Esophagus squamous epithelium (tissue), 5 donors: ENCODE measurements around the gene TRAPPC11. TPM values are rescaled to one million over a fixed set of nuclear protein-coding genes. Genes with fewer than 3 reads are reported as not detected.

Source experiments
- DNase-seq: peaks from one replicate; lab custom pipeline; 2025; lab: John Stamatoyannopoulos, UW
- H3K27ac ChIP-seq, 4 donors: fragments of 200-600 bp; sonication (generic); one replicate each; pipeline ENCODE4 v1.5.1; 2016 to 2019; ENCODE audit warnings: mild to moderate bottlenecking in 1 of 4
- H3K27me3 ChIP-seq, 4 donors: fragments of 200-600 bp; sonication (generic); 1 replicate in 3 of 4; 2 replicates in 1 of 4; pipeline versions ENCODE4 v1.5.1 to v1.6.0; 2017 to 2021; ENCODE audit warnings: antibody characterized with exemption in 1 of 4
- H3K36me3 ChIP-seq, 3 donors: fragments of 200-600 bp; sonication (generic); one replicate each; pipeline ENCODE4 v1.5.1; 2016 to 2019
- H3K4me1 ChIP-seq, 3 donors: fragments of 200-600 bp; sonication (generic); one replicate each; pipeline ENCODE4 v1.5.1; 2017 to 2019
- H3K4me3 ChIP-seq, 4 donors: fragments of 200-600 bp; sonication (generic); 1 replicate in 3 of 4; 2 replicates in 1 of 4; pipeline ENCODE4 v1.5.1; 2016 to 2019; ENCODE audit warnings: mild to moderate bottlenecking in 2 of 4, moderate library complexity in 1 of 4
- H3K9me3 ChIP-seq, 3 donors: fragments of 200-600 bp; sonication (generic); one replicate each; pipeline ENCODE4 v1.5.1; 2016 to 2019
- POLR2A ChIP-seq, 4 donors: fragments of 450-650 bp; IDR thresholded peaks; one replicate each; pipeline ENCODE4 v1.6.1; 2017; ENCODE audit warnings: antibody characterized with exemption in 4 of 4, mild to moderate bottlenecking in 4 of 4, moderate library complexity in 3 of 4
- WGBS, 2 donors: methylation state at CpG; one replicate each; pipeline ENCODE4 v1.1.5; 2018; 5-methylcytosine and 5-hydroxymethylcytosine counted together
- intact Hi-C: fragments of 100-400 bp; cut with DNase I; formaldehyde crosslinking; loops from one replicate; pipeline ENCODE4 v1.15.0; 2022
- total RNA-seq, 4 donors: library from RNA; depleted of rRNA; stranded (reverse); fragments of >200 nt; gene quantifications; one replicate each; pipeline ENCODE4 v1.1.0, GENCODE V29; 2016
- TF ChIP-seq, protein P1 (sequence below), 6 experiments: fragments of 450-650 bp in 4 of 6; fragments of 200-600 bp in 2 of 6; sonication (generic) in 2 of 6; IDR thresholded peaks; one replicate each; pipeline ENCODE4 v1.5.1; 2016 to 2019; ENCODE audit warnings: antibody characterized with exemption in 6 of 6, mild to moderate bottlenecking in 4 of 6, moderate library complexity in 4 of 6
- donor health status: DM: yes; HTN: yes; CAD: no.

TRAPPC11 gene
- total RNA-seq, 4 donors from 2014 or later: 24.5 to 36.2 (median 34.6) TPM

DNA sequence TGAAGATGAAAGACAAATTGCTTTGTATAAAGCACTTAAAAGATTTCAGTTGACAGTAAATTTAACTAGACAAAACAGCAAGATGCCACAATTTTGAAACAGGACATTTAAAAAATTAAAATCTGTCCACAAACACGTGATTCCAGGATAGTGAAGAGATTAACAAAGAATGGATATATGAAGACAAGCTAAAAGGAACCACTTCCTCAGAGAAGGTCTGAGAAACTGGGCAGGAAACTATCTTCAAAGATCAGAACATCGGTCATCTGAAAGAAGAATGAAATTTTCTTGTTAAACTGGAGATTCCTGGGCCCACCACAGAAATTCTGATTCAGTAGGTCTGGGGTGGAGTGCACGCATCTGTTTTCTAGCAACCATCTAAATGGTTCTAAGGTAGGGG, 1.5 kb upstream of the TRAPPC11 start:
- intact Hi-C loops: loop anchor here (5.0 kb wide), 1 partner anchor 150 kb away; the partner anchor contains the start of gene ING2
- no peaks in the 10 kb centered on the region for H3K9me3 ChIP-seq
- H3K4me1 ChIP-seq: peaks cover 8 to 37% (median 12%) of the 10 kb centered on the region in 3 donors
- H3K27me3 ChIP-seq: no peaks in the 10 kb centered on the region
- peak overlapping the region in 1 of 4 donors; percentile 92 for H3K27ac ChIP-seq
- peak overlapping the region in 2 of 4 donors; percentile 67 to 73 for H3K4me3 ChIP-seq
- no peak for DNase-seq
- TF ChIP-seq, protein P1, sequence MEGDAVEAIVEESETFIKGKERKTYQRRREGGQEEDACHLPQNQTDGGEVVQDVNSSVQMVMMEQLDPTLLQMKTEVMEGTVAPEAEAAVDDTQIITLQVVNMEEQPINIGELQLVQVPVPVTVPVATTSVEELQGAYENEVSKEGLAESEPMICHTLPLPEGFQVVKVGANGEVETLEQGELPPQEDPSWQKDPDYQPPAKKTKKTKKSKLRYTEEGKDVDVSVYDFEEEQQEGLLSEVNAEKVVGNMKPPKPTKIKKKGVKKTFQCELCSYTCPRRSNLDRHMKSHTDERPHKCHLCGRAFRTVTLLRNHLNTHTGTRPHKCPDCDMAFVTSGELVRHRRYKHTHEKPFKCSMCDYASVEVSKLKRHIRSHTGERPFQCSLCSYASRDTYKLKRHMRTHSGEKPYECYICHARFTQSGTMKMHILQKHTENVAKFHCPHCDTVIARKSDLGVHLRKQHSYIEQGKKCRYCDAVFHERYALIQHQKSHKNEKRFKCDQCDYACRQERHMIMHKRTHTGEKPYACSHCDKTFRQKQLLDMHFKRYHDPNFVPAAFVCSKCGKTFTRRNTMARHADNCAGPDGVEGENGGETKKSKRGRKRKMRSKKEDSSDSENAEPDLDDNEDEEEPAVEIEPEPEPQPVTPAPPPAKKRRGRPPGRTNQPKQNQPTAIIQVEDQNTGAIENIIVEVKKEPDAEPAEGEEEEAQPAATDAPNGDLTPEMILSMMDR (IDR thresholded peaks at IDR 0.05): no peak
- TF ChIP-seq POLR2A (IDR thresholded peaks at IDR 0.05): no peak
- 71 to 74% methylated on average over 3 of the region's 3 CpGs for WGBS, 2 donors
- H3K36me3 ChIP-seq: peaks cover 0 to 35% (median 0%) of the 10 kb centered on the region in 3 donors

DNA sequence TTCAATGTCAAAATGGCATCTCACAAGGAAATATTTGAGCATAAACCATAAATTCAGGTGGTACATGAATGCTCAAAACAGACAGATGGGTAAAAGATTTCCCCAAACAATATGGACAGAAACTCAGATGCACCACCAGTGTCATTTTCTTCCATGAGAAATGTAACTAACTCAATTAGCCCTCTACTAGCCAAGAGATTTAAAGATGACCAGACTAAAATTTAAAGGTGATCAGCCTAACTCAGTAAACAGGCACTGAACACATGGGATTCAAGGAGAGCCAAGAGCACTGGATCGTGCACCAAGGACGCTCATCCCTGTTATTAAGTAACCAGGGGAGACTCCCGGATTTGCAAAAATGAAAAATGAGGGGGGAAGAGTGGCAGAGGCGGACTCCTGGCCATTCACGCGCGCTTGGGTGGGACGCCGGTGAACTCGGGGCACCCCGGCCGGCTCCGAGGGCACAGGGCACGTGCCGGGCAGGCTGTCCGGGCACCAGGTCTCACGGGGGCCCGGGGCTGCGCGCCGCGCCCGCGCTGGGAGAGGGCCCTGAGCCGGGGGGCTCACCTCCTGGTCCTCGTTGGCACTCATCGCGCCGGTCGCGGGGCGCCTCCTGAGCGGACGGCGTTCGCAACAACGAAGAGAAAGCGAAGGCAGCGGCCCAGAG, 598 bp upstream of the TRAPPC11 start:
- Histone ChIP-seq H3K27me3 (no peaks in the 10 kb centered on the region), H3K4me1 (peaks cover 8 to 37% (median 12%) of the 10 kb centered on the region in 3 donors), H3K27ac (peak overlapping the region; percentile 92 to 97 (median 94)), H3K9me3 (no peaks in the 10 kb centered on the region), H3K4me3 (peak overlapping the region; percentile 67 to 94 (median 73)), H3K36me3 (peaks cover 0 to 26% (median 0%) of the 10 kb centered on the region in 3 donors)
- no peak for DNase-seq
- intact Hi-C loops: loop anchor here (5.0 kb wide), 1 partner anchor 151 kb away; the partner anchor contains the start of gene ING2
- TF ChIP-seq, protein P1 (IDR thresholded peaks at IDR 0.05): no peak
- TF ChIP-seq POLR2A (IDR thresholded peaks at IDR 0.05): no peak
- 0% methylated on average over 3 to 7 of the region's 39 CpGs for WGBS, 2 donors

DNA sequence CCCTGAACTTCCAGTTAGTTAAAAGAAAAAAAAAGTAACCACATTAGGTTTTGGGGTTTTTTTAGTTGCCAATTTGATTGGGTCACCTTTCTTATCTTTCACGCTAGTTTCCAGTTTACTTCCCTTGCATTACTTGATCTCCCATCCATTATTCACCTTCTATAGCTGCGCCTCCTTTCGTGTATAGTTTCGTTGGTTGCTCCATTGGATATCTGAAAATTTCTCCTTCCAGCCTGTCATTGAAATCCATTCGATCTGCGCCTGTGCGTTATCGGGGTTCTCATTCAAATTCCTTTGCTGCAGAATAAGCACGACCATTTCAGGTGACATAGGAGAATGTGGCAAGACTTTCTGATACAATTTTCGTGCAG, 764 bp downstream of the TRAPPC11 start:
- no peaks in the 10 kb centered on the region for H3K27me3 ChIP-seq
- no peak for DNase-seq
- no peak for TF ChIP-seq POLR2A (IDR thresholded peaks at IDR 0.05)
- TF ChIP-seq, protein P1 (IDR thresholded peaks at IDR 0.05): no peak
- H3K9me3 ChIP-seq: no peaks in the 10 kb centered on the region
- intact Hi-C loops: loop anchor here (5.0 kb wide), 1 partner anchor 153 kb away; the partner anchor contains the start of gene ING2
- H3K27ac ChIP-seq: peak overlapping the region; percentile 92 to 97 (median 94)
- H3K4me1 ChIP-seq: peaks cover 8 to 37% (median 12%) of the 10 kb centered on the region in 3 donors
- 4 to 6% methylated on average over 10 of the region's 10 CpGs for WGBS, 2 donors
- H3K36me3 ChIP-seq: peaks cover 0 to 27% (median 0%) of the 10 kb centered on the region in 3 donors
- peak overlapping the region; percentile 67 to 94 (median 73) for H3K4me3 ChIP-seq

DNA sequence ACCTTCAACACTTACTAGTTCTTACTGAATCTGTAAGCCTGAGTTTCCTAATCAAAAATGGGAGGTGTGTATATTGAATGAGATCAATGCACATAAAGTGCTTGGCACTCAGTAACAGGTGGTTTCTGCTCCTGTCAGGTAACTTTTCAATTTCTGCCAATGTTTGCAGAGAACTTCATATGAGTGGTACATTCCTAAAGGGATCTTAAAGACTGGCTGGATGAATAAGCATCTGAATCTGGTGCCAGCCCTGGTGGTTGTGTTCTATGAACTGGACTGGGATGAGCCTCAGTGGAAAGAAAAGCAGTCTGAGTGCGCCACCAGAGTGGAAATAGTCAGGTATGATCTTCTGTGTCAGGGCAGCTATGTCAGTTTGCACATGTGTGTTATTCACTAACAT, 7.0 kb downstream of the TRAPPC11 start:
- no peak for DNase-seq
- intact Hi-C loops: no loop called here
- peaks cover 4 to 73% (median 30%) of the 10 kb centered on the region in 3 donors for H3K36me3 ChIP-seq
- no peak overlapping the region for H3K4me3 ChIP-seq
- H3K27me3 ChIP-seq: no peaks in the 10 kb centered on the region
- H3K9me3 ChIP-seq: no peaks in the 10 kb centered on the region
- no peak overlapping the region for H3K27ac ChIP-seq
- WGBS, 2 donors: 100% methylated on average over 1 of the region's 1 CpG
- peaks cover 0 to 7% (median 4%) of the 10 kb centered on the region in 3 donors for H3K4me1 ChIP-seq
- TF ChIP-seq, protein P1 (IDR thresholded peaks at IDR 0.05): no peak
- no peak for TF ChIP-seq POLR2A (IDR thresholded peaks at IDR 0.05)

DNA sequence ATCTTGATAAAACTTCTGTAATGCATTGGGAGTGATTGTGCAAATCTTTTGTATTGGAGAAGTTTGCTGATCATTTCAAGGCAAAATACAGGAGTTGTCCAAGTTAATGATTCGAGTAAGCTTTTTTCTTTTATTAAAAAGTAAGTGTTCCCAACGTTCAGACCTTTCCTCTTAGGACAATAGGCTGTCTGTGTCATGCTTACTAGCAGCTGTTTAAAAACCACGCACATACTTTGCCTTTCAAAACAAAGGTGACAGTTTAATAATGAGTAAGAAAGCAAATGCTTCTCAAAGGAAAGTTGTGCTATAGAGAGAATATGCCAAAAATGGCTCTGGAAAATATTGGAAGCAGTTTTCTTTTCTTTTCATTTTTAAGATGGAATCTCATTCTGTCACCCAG, 11.2 kb downstream of the TRAPPC11 start:
- DNase-seq: no peak
- intact Hi-C loops: no loop called here
- Histone ChIP-seq H3K27me3 (no peaks in the 10 kb centered on the region), H3K4me1 (no peaks in the 10 kb centered on the region), H3K9me3 (no peaks in the 10 kb centered on the region), H3K36me3 (peaks cover 4 to 98% (median 30%) of the 10 kb centered on the region in 3 donors), H3K4me3 (no peak overlapping the region), H3K27ac (no peak overlapping the region)
- WGBS, 2 donors: 66 to 71% methylated on average over 3 of the region's 3 CpGs
- TF ChIP-seq POLR2A (IDR thresholded peaks at IDR 0.05): no peak
- TF ChIP-seq, protein P1 (IDR thresholded peaks at IDR 0.05): no peak
